ENCODE measurements around the gene MANEAL. TPM values are rescaled to one million over a fixed set of nuclear protein-coding genes. Genes with fewer than 3 reads are reported as not detected.

MANEAL gene
- total and polyA plus RNA-seq, 8 donors = 4.3 to 11.2 (median 5.4) TPM

- H3K36me3 ChIP-seq = no peaks in the 10 kb centered on the region
- DNase-seq (peak in 2 of 4 donors; percentile 11 to 84), ATAC-seq (peak; percentile 75)
- H3K27me3 ChIP-seq = peaks cover 25 to 96% of the 10 kb centered on the region in 2 donors
- H3K4me1 ChIP-seq = no peaks in the 10 kb centered on the region
- H3K4me3 ChIP-seq = peak overlapping the region; percentile 15 to 26
- no peaks in the 10 kb centered on the region for H3K9me3 ChIP-seq
- H3K27ac ChIP-seq = no peak overlapping the region
- intact Hi-C loops (cut with DNase I) = no loop called here
- TF ChIP-seq CTCF (IDR thresholded peaks at IDR 0.05) = no peak
These were observed 40.8 kb upstream of the MANEAL start for GRCh38 chr1:37752583-37753471.

GRCh38 chr1:37753473-37754321, 40.0 kb upstream of the MANEAL start:
- ATAC-seq (no peak), DNase-seq (no peak)
- peaks cover 25 to 98% of the 10 kb centered on the region in 2 donors for H3K27me3 ChIP-seq
- H3K27ac ChIP-seq = no peak overlapping the region
- TF ChIP-seq CTCF (IDR thresholded peaks at IDR 0.05) = no peak
- no peaks in the 10 kb centered on the region for H3K9me3 ChIP-seq
- H3K4me1 ChIP-seq = no peaks in the 10 kb centered on the region
- intact Hi-C loops (cut with DNase I) = no loop called here
- no peak overlapping the region for H3K4me3 ChIP-seq
- no peaks in the 10 kb centered on the region for H3K36me3 ChIP-seq

- TF ChIP-seq CTCF (IDR thresholded peaks at IDR 0.05) = no peak
- DNase-seq (no peak), ATAC-seq (peak; percentile 69)
- peaks cover 25 to 98% of the 10 kb centered on the region in 2 donors for H3K27me3 ChIP-seq
- intact Hi-C loops (cut with DNase I) = no loop called here
- no peaks in the 10 kb centered on the region for H3K9me3 ChIP-seq
- H3K27ac ChIP-seq = no peak overlapping the region
- no peaks in the 10 kb centered on the region for H3K4me1 ChIP-seq
- no peaks in the 10 kb centered on the region for H3K36me3 ChIP-seq
- H3K4me3 ChIP-seq = no peak overlapping the region
These were observed 38.4 kb upstream of the MANEAL start for GRCh38 chr1:37755290-37755689.

GRCh38 chr1:37755951-37756560, 37.6 kb upstream of the MANEAL start:
- intact Hi-C loops (cut with DNase I) = no loop called here
- ATAC-seq = no peak

More at GRCh38 chr1:37755951-37756560, 37.6 kb upstream of the MANEAL start:
- Histone ChIP-seq H3K27me3 (peaks cover 19 to 97% of the 10 kb centered on the region in 2 donors), H3K9me3 (no peaks in the 10 kb centered on the region), H3K4me1 (no peaks in the 10 kb centered on the region), H3K4me3 (no peak overlapping the region), H3K36me3 (no peaks in the 10 kb centered on the region), H3K27ac (no peak overlapping the region)
- no peak for DNase-seq
- TF ChIP-seq CTCF (IDR thresholded peaks at IDR 0.05) = no peak
